Smooth muscle cell (in vitro differentiated cells): ENCODE results near the gene CCDC174. TPM values are rescaled to one million over a fixed set of nuclear protein-coding genes. Genes with fewer than 3 reads are reported as not detected.

Experiments used
- DNase-seq: peaks from one replicate; lab custom pipeline; 2025; ENCODE audit not compliant: unreplicated experiment; lab: John Stamatoyannopoulos, UW
- H2AFZ ChIP-seq: fragments of 200-600 bp; sonication (generic); 2 replicates; pipeline ENCODE4 v1.6.0; 2016; ENCODE audit warnings: antibody characterized with exemption, low read depth, mild to moderate bottlenecking
- H3F3A ChIP-seq: fragments of 200-600 bp; sonication (generic); 2 replicates; pipeline ENCODE4 v1.6.0; 2017; ENCODE audit warnings: antibody characterized with exemption, low read depth
- H3K27ac ChIP-seq: fragments of 200-600 bp; sonication (generic); 2 replicates; pipeline ENCODE4 v1.5.1; 2016; ENCODE audit warnings: low read depth, mild to moderate bottlenecking
- H3K27me3 ChIP-seq: fragments of 200-600 bp; sonication (generic); 2 replicates; pipeline ENCODE4 v1.6.1; 2016; ENCODE audit warnings: low read depth, mild to moderate bottlenecking
- H3K36me3 ChIP-seq: fragments of 200-600 bp; sonication (generic); 2 replicates; pipeline ENCODE4 v1.5.1; 2016; ENCODE audit warnings: low read depth
- H3K4me1 ChIP-seq: fragments of 200-600 bp; sonication (generic); 2 replicates; pipeline ENCODE4 v1.5.1; 2016; ENCODE audit warnings: low read depth
- H3K4me2 ChIP-seq: fragments of 200-600 bp; sonication (generic); 2 replicates; pipeline ENCODE4 v1.6.0; 2016; ENCODE audit warnings: mild to moderate bottlenecking
- H3K4me3 ChIP-seq: fragments of 200-600 bp; sonication (generic); 2 replicates; pipeline ENCODE4 v1.5.1; 2016; ENCODE audit warnings: mild to moderate bottlenecking
- H3K79me2 ChIP-seq: fragments of 200-600 bp; sonication (generic); 2 replicates; pipeline ENCODE4 v1.6.0; 2016; ENCODE audit warnings: low read depth, mild to moderate bottlenecking
- H3K9ac ChIP-seq: fragments of 200-600 bp; sonication (generic); 2 replicates; pipeline ENCODE4 v1.6.0; 2016; ENCODE audit warnings: low read depth
- H3K9me3 ChIP-seq: fragments of 200-600 bp; sonication (generic); replicated peaks from 2 replicates; pipeline ENCODE4 v1.5.1; 2016; ENCODE audit warnings: low read depth
- H4K20me1 ChIP-seq: fragments of 200-600 bp; sonication (generic); 2 replicates; pipeline ENCODE4 v1.6.0; 2016; ENCODE audit warnings: low read depth
- CTCF ChIP-seq: fragments of 200-600 bp; sonication (generic); IDR thresholded peaks from 2 replicates; pipeline ENCODE4 v1.5.1; 2017; ENCODE audit warnings: borderline replicate concordance, mild to moderate bottlenecking, antibody characterized with exemption; ENCODE audit not compliant: insufficient read depth, poor library complexity, severe bottlenecking
- WGBS: methylation state at CpG from one replicate; pipeline ENCODE4 v1.1.7; 2016; ENCODE audit warnings: low lambda C conversion rate; 5-methylcytosine and 5-hydroxymethylcytosine counted together
- polyA plus RNA-seq: library from polyadenylated mRNA; unstranded; fragments of >200 nt; fragmentation: Nextera tagmentation; extraction: Ambion mirVana; gene quantifications from 2 replicates; pipeline ENCODE4 v1.2.1, GENCODE V29; 2016
- total RNA-seq: library from RNA; depleted of rRNA; stranded (reverse); fragments of >200 nt; gene quantifications from 2 replicates; pipeline ENCODE4 v1.2.3, GENCODE V29; 2014

The CCDC174 gene
- total and polyA plus RNA-seq, 2 experiments from 2014 or later: 9.7 to 20.5 TPM

DNA sequence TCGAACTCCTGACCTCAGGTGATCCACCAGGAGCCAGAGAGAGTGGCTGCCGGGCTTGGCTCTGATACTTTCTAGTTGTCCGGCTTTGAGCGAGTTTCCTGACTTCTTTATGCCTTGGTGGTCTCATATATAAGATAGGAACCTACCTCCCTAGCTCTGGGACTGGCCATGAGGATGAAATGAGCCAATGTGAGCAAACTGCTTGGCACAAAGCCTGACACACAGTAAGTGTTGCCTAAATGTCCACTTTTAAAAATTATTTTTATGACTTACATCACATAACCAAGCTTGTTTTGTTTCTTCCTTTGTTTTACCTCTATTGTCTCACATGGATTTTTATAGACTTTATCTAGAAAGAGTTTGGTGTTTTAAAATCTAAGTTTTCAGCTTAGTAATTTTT lies 42.1 kb upstream of the CCDC174 start:
- 91% methylated on average over 4 of the region's 4 CpGs for WGBS
- Histone ChIP-seq H4K20me1 (no peaks in the 10 kb centered on the region), H3K27ac (no peak overlapping the region), H3K27me3 (peaks cover 35% of the 10 kb centered on the region), H3K4me1 (no peaks in the 10 kb centered on the region), H3K9me3 (no peaks in the 10 kb centered on the region), H3F3A (no peaks in the 10 kb centered on the region), H3K4me3 (no peak overlapping the region), H3K4me2 (no peak overlapping the region), H3K36me3 (no peaks in the 10 kb centered on the region), H3K79me2 (no peaks in the 10 kb centered on the region), H3K9ac (no peak overlapping the region), H2AFZ (no peak overlapping the region)
- no peak for DNase-seq
- TF ChIP-seq CTCF: no peak

DNA sequence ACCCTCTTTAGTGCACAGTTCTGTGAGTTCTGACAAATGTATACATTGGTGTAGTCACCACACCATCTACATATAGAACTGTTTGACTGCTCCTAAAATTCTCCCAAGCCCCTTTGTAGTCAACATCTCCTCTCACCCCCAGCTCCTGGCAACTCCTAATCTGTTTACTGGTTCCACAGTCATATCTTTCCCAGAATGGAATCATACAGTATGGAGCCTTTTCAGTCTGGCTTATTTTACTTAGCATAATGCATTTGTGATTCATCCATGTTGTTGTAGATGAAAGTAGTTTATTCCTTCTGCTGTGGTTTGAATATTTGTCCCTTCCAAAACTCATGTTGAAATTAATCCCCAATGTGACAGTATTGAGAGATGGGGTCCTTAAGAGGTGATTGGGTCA lies 41.6 kb upstream of the CCDC174 start:
- no peaks in the 10 kb centered on the region for H3K36me3 ChIP-seq
- H3K9ac ChIP-seq: no peak overlapping the region
- no peaks in the 10 kb centered on the region for H3K4me1 ChIP-seq
- no peaks in the 10 kb centered on the region for H3K79me2 ChIP-seq
- DNase-seq: no peak
- peaks cover 35% of the 10 kb centered on the region for H3K27me3 ChIP-seq
- TF ChIP-seq CTCF: no peak
- no peak overlapping the region for H2AFZ ChIP-seq
- H3K27ac ChIP-seq: no peak overlapping the region
- H3F3A ChIP-seq: no peaks in the 10 kb centered on the region
- H4K20me1 ChIP-seq: no peaks in the 10 kb centered on the region
- H3K4me2 ChIP-seq: no peak overlapping the region
- no peak overlapping the region for H3K4me3 ChIP-seq
- no peaks in the 10 kb centered on the region for H3K9me3 ChIP-seq

DNA sequence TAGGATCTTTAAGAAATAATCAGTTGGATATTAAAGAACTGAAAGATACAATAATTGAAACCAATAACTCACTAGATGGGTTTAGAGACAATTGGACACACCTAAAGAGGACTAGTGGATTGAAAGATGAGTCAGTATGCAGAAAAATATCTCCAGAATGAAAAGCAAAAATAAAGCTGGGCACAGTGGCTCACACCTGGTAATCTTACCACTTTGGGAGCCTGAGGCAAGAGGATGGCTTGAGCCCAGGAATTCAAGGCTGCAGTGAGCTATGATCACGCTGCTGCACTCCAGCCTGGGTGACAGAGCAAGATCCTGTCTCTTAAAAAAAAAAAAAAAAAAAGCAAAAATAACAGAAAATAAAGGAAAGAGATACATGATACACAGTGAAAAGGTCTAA lies 37.4 kb upstream of the CCDC174 start:
- Histone ChIP-seq H3K9ac (no peak overlapping the region), H3K27ac (no peak overlapping the region), H3K4me3 (no peak overlapping the region), H3K36me3 (no peaks in the 10 kb centered on the region), H2AFZ (no peak overlapping the region), H3K27me3 (peaks cover 35% of the 10 kb centered on the region), H3K4me1 (peaks cover 5% of the 10 kb centered on the region), H4K20me1 (no peaks in the 10 kb centered on the region), H3K9me3 (no peaks in the 10 kb centered on the region), H3K4me2 (no peak overlapping the region), H3F3A (no peaks in the 10 kb centered on the region), H3K79me2 (no peaks in the 10 kb centered on the region)
- DNase-seq: no peak
- no peak for TF ChIP-seq CTCF
- 88% methylated on average over 1 of the region's 1 CpG for WGBS

DNA sequence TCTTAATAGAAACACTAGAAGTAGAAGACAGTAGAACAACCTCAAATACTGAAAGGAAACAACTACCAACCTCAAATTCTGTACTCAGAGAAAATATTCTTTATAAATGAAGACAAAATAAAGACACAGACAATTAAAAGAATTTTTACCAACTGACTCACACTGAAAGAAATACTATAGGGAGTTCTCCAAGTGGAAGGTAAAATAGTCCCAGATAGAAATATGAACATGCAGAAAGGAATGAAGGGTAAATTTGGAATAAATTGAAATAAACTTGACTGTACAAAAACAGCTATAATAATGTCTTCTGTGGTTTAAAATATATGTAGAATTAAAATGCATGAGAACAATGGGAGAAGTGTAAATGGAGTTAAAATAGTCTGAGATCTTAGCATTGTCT lies 36.7 kb upstream of the CCDC174 start:
- Histone ChIP-seq H3K4me3 (no peak overlapping the region), H3K27ac (no peak overlapping the region), H3F3A (no peaks in the 10 kb centered on the region), H3K4me2 (no peak overlapping the region), H4K20me1 (no peaks in the 10 kb centered on the region), H3K9ac (no peak overlapping the region), H2AFZ (no peak overlapping the region), H3K9me3 (no peaks in the 10 kb centered on the region), H3K36me3 (no peaks in the 10 kb centered on the region), H3K79me2 (no peaks in the 10 kb centered on the region), H3K27me3 (peaks cover 31% of the 10 kb centered on the region), H3K4me1 (peaks cover 5% of the 10 kb centered on the region)
- no peak for TF ChIP-seq CTCF
- no peak for DNase-seq
